Middle frontal gyrus (tissue), 1 donor: ENCODE data around the gene DDX43.
"Not testable (repeated sequence)": the region's sequence is repeated elsewhere in the genome, so short reads cannot be mapped to it uniquely, and the experiment has no call there.

Experiments used
- DNase-seq: peaks from one replicate; pipeline ENCODE4 v3.0.0-alpha.2; 2015; ENCODE audit warnings: low spot score; ENCODE audit errors: extremely low spot score

Gene DDX43

DNA sequence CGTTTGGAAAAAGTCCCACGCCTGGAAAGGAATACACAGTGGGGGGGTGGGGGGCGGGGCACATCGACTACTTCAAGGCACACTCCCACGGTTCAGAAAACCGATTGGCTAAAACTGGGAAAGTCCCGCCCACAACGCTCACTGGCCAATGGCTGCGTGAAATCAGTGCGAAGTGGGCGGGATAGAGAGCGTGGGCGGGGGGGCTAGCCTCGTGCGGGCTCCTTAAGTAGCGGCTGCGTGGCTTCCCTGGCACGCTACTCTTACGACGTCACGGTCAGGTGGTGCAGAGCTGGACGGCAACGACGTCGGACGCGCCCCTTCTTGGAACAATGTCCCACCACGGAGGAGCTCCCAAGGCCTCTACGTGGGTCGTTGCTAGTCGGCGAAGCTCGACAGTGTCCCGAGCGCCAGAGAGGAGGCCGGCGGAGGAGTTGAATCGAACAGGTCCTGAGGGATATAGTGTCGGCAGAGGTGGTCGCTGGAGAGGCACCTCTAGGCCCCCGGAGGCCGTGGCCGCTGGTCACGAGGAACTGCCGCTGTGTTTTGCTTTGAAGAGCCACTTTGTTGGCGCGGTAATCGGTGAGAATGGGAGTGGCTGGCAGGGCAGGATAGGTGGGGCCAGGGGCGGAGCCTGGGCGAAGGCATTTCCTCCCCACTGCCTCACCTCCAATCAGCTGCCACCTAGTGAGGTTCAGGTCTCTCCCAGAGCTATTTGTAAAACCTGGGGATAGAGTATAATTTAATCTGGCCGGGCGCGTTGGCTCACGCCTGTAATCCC, at the start of gene DDX43:
TSS of gene DDX43 (plus strand) at position 252 of the 778 bp plus-strand sequence. CDS start at position 330, 78 bp downstream.
- no peak for DNase-seq

GRCh38 chr6:73348550-73349204, 46.0 kb upstream of the DDX43 start:
- no peak for DNase-seq

DNA sequence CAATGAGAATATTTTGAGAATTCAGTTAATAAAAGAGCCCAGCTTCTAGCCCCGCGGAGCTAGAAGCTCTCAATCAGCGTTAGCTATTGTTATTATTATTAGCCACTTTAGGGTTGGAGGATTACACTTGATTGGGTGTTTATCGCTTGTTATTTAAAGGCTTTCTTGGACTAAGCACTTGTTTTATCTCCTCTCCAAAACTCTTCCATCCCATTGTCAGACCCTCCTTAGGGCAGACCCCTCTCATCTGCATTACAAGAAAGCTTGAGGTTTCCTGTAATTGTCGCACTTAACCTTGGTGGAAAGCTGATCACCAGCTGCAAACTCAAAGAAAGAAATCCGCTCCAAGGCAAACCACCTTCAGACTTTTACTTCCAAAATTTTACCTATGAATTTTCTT, 45.3 kb upstream of the DDX43 start:
- DNase-seq = no peak

DNA sequence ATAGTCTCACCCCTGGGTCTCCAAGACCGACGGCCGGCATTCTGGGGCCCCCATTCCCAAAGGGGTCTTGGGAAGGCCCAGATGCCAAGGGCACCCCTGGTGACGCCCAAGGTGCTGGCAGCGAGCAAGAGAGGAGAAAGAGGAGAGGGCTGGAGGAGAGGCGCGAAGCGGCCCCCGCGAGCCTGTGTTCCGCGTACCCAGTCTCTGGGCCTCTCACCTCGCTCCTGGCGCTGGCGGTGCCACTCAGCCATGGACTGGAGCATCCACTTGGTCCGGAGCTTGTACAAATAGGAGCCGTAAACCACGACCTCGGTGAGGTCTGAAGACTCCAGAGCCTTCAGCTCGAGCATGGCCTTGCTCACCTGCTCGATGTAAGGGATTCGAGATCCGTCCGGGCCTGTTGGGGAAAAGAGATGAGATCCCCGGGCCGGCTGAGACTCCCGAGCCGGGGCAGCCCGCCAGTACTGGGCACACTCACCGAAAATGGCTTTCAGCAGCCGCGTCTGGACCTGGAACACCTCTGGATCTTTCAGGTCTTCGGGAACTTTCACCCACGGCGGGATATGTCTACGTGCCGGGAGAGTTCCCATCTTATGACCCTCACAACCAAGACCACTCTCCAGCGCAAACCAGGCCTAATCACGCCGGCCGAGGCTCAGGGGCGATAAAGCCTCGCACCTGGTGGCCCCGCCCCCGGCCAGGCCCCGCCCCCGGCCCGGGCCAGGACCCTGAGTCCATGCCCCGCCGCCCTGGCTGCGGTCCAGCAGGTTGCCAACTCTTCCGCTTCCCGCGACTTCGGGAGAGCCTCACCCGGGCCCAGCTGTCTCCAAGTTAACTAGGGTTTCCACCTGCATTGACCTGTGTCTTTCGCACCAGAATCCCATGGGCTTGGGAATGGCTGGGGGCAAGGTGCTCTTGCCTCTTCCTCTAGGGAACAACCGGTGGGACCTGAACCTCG, 40.7 kb upstream of the DDX43 start, which contains the start of gene DPPA5:
TSS of gene DPPA5 (minus strand) at position 641 of the 958 bp plus-strand sequence. CDS start at position 590, 51 bp downstream.
- DNase-seq = no peak

DNA sequence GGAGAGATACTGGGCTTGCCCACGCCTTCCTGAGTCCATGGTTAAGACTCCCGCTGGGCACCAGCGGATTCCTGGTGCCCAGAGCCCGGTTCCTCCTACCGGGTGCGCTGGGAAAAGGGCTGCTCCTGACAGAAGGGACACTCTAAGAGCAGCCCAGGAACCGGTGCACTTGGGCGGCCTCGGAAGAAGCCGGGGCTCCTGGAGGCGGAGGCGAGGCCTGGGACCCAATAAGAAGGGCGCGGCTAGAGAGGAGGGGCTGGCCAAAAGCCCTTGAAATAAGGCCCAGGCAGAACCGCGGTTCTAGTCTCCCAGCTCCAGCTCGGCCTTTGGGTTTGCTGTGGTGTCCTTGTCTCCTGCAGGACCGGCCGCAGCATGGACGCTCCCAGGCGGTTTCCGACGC, 32.3 kb upstream of the DDX43 start, which contains the start of gene KHDC3L:
TSS of gene KHDC3L (plus strand) at position 301 of the 400 bp plus-strand sequence. CDS start at position 373, 72 bp downstream.
- no peak for DNase-seq

GRCh38 chr6:73362869-73363536, 31.6 kb upstream of the DDX43 start:
- no peak for DNase-seq

GRCh38 chr6:73363537-73363875, 31.1 kb upstream of the DDX43 start:
- no peak for DNase-seq

GRCh38 chr6:73364121-73364520, 30.5 kb upstream of the DDX43 start:
- DNase-seq = no peak

GRCh38 chr6:73364549-73364948, 30.1 kb upstream of the DDX43 start:
- no peak for DNase-seq

- no peak for DNase-seq
These were observed 26.8 kb upstream of the DDX43 start for GRCh38 chr6:73367761-73368355.

DNA sequence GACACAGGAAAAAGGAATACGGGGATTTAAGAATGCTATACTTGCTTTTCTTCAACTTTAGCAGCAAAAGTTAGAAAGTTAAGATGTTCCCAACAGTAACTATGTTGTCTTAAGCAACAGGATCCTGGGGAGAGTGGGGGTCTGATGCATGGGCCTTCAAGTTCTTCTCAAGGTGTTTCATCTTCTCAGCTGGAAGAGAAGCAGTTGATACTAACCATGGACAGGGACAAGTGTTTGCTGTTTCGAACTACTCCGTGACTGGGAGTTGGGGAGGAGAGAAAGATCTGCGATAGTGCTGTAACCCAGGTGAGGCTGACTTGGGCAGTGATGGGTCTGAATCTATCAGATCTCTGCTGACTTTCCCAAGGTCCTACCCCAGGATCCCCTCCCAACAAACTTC, 26.0 kb upstream of the DDX43 start:
- DNase-seq = no peak

- no peak for DNase-seq
These were observed 25.5 kb upstream of the DDX43 start for GRCh38 chr6:73369157-73369556.

GRCh38 chr6:73369563-73369962, 25.1 kb upstream of the DDX43 start, which contains the start of gene OOEP:
Gene OOEP, minus strand, starts transcription at chr6:73369897. Its CDS starts 105 bp downstream, at chr6:73369792.
- DNase-seq = no peak

- DNase-seq = no peak
These were observed 22.6 kb upstream of the DDX43 start for GRCh38 chr6:73371984-73372383.

DNA sequence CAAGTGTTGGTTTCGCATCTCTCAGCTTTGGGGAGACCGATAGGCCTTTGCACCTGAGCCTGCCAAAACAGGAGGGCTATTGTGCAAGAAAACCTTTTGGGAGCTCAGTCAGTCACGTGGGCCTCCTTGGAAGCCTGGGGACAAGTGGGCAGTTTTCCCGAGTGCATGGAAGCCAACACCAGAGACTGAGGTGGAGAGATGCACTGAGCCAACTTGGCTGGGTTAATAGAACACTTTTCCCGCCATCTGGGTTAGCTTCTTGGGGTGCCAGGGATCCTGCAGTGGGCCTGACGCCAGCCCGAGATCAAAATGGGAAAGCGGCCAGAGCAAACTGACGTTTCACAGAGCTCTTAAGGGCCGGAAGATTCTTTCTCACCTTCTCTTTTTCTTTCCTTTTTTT, 22.1 kb upstream of the DDX43 start:
- DNase-seq = no peak

DNA sequence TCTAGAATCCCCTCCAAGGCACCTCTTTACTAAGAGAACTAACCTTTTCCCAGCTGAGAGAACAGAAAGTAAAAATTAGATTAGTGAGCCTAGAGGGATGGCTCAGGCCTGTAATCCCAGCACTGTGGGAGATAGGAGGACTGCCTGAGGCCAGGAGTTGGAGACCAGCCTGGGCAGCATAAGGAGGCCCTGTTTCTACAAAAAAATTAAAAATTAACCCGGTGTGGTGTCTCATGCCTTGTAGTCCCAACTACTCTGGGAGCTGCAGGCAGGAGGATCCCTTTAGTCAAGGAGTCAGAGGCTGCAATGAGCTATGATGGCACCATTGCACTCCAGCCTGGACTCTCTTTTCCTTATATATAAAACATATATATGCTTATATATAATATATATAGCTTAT, 19.4 kb upstream of the DDX43 start:
- DNase-seq = no peak

DNA sequence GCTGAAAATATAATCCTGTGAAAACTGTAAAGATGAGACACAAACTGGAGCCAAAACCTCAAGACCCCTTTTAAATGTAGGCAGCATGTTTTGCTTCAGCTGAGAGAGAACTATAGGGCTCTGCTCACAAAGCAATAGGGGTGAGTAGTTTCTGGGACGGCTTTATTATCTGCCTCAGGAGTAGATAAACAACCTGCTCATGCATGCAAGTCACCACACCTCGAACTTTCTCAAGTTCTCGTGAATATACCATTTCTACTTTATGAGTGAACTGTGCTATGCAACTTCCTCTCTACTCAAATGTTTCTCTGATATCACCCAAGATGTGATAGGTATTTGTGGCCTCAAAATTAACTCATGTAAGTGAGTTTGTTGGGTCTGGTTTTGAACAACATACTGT, 17.4 kb upstream of the DDX43 start:
- no peak for DNase-seq

GRCh38 chr6:73381531-73381930, 13.1 kb upstream of the DDX43 start:
- not testable (repeated sequence) for DNase-seq

DNA sequence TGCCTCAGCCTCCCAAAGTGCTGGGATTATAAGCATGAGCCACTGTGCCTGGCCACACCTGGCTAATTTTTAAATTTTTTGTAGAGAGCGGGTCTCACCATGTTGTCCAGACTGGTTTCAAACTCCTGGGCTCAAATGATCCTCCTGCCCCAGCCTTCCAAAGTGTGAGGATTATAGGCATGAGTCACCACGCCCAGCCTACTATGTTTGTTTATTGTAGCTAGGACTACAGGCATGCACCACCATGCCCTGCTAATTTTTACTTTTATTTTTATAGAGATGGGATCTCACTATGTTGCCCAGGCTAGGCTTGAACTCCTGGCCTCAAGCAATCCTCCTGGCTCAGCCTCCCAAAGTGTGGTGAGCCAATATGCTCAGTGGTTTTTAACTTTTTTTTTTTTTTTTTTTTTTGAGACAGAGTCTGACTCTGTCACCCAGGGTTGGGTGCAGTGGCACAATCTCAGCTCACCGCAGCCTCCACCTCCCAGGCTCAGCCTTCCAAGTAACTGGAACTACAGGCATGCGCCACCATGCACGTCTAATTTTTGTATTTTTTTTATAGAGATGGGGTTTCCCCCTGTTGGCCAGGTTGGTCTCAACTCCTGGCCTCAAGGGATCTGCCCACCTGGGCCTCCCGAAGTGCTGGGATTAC, 12.0 kb upstream of the DDX43 start:
- no peak for DNase-seq

GRCh38 chr6:73388433-73388799, 6.2 kb upstream of the DDX43 start:
- no peak for DNase-seq
